DMS53 (cell line): Measurements from ENCODE around the gene TBRG1.
"Not testable (repeated sequence)": the region's sequence is repeated elsewhere in the genome, so short reads cannot be mapped to it uniquely, and the experiment has no call there.

Source experiments
- DNase-seq: peaks from one replicate; lab custom pipeline; 2025; lab: John Stamatoyannopoulos, UW

TBRG1 gene, protein sequence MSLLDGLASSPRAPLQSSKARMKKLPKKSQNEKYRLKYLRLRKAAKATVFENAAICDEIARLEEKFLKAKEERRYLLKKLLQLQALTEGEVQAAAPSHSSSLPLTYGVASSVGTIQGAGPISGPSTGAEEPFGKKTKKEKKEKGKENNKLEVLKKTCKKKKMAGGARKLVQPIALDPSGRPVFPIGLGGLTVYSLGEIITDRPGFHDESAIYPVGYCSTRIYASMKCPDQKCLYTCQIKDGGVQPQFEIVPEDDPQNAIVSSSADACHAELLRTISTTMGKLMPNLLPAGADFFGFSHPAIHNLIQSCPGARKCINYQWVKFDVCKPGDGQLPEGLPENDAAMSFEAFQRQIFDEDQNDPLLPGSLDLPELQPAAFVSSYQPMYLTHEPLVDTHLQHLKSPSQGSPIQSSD

DNA sequence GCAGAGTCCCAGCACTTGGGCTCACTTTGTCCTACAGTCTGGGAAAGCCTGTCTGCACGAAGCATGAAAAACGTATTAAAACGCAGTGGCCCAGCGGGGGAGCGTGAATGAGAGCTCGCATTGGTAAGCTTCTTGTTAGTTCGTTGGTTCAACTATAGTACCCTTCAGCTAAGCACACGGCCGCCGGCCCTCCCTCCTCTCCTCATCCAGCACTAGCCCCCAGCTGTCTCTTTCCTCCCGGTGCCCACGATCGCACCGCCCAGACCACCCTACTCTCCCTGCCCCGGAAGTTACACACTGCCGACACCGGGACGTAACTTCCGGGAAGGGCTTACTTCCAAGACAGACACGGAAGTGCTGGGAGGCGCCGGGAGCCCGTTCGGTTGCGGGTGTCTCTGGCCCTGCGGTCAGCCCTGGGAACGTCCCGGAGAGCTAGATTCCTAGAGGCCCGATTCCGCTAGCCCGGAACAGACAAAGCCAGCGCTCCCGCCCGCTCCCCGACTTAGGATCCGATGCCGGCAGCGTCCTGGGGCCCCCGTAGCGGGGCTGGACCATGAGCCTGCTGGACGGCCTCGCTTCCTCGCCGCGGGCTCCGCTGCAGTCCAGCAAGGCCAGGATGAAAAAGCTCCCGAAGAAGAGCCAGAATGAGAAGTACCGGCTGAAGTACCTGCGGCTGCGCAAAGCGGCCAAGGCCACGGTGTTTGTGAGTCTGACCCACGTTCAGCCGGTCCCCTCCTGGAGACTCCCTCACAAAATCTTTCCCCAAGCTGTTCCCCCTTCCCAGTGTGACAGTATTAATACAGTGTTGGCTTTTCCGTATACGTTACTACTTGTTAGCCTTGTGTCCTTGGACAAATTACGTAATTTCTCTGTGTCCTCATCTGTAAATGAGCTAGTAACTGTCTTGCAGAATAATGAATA is at the start of gene TBRG1:
Gene TBRG1, plus strand, starts transcription at position 334 of the 921 bp plus-strand sequence. Its CDS starts 220 bp downstream, at position 554.
- DNase-seq = peak; percentile 93

DNA sequence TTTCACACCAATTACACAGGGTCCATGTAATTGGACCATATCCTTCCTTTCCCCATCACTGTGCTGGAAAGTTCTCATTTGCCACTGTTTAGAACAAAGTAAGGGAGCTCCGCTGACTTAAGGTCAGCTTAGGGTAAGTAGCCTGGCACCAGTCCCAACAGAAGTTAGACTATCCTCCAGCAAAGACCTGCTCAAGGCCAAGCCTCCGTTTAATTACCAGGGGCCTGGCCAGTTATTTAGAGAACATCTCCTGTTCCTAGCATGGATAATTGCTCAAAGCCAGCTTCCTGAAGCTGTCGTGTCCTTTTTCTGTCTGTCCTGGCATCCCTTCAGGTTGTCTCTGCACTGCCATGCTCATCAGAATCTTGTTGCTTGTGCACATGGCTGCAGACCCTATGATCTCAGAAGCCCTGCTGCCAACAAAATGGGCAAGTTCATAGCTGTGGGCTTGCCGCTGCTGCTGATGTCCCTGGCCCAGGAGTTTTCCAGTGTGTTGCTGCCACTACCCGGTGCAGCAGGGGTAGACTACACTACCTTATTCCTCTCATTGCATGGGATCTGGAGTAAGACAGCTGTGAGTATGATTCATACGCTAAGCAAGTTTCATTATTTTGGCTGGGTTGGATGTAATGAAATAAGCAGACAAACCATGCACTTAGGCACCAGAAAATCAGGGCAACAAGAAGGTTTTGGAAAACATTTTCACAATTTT is 44.8 kb upstream of the TBRG1 start:
- no peak for DNase-seq

DNA sequence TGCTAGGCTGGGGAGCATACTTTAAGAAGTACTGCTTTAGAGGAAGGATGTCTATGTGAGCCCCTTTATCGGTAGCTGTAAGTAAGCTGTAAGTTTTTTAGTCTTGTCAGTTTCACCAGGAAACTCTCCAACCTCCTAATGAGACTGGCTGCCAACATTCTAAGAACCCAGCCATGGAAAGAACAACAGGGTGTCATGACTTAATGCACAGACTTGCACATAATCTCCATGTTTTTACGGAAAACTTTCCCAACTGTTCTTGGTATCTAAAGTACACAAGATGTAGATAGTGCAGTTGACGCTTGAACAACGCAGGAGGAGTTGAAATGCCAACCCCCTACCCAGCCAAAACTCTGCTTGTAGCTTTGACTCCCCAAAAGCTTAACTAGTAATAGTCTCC is 43.9 kb upstream of the TBRG1 start:
- DNase-seq = no peak

DNA sequence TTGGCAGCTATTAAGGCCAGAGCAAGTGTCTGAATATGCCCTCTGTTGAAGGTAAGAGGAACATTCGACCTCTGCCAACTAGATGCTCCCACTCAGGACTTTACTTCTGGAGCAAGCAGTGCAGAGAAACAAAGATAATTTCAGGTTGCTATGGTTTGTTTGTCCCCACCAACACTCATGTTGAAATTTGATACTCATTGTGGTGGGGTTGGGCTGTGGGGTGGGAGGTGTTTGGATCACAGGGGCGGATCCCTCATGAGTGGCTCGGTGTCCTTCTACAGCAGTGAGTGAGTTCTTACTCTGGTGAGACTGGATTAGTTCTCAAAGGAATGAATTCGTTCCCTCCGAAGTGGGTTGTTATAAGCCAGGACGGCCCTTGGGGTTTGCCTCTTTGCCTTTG is 40.8 kb upstream of the TBRG1 start:
- DNase-seq = peak; percentile 23

DNA sequence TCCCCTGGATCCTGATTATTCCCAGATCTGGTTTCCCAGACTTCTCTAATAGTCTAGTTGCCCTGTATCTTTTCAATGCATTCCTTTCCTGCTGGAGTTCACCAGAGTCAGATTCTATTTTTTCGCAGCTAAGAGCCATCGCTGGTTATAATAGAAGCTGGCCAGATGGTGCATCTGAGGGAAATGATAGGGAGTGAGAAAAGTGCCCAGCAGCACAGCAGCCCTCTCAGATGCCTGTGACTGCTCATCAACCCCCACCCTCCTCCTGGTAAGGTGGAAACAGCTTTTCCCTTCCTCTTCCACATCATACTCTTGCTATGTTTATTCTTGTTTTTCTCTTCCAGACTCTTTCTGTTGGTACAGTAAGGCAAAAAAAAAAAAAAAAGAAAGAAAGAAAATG is 40.1 kb upstream of the TBRG1 start:
- DNase-seq = no peak

DNA sequence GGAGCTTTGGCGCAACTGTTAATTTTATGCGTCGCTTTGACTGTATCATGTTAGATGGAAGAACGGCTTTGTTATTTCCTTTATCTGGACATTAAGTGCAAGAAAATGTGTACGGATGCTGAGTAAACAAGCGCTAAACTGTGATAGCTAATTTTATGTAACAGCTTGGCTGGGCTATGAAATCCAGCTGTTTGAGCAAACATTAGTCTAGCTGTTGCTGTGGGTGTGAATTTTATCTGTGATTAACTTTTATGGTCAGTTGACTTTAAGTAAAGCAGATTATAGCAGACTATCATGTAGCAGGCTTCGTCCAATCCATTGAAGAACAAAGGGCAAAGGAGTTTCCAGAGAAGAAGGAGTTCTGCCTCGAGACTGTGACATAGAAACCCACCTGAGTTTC is 38.9 kb upstream of the TBRG1 start:
- DNase-seq = no peak

DNA sequence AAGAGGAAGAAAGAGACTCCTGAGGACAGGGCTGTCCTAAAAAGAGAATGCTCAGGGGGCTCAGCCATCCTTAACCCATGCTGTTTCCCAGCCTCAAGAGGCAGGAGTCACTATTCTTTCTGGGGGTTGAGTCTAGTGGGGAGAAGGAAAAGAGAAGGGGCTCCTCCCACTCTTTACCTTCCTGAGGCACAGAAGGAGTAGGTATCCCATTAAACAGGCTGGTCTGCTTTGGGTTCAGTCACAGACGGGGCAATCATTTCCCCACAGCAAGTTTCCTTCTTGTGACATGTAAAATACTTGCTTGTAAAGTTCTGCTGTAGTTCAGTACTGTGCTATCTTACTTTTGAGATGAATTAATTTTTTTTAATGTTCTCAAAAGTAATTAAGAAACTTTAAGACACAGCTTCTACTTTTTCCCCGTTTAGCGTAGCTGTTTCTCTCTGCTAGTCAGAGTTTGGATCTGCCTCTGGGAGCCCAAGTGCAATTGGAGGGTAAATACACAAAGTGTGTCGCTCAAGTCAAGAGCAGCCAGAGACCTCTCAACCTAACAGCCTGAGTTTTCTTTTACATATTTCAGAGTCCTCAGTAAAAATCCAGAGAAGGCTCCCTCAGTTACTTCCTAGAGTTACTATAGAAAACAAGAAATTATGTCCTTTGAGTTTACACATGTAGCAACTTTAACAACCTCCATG is 37.8 kb upstream of the TBRG1 start:
- no peak for DNase-seq

DNA sequence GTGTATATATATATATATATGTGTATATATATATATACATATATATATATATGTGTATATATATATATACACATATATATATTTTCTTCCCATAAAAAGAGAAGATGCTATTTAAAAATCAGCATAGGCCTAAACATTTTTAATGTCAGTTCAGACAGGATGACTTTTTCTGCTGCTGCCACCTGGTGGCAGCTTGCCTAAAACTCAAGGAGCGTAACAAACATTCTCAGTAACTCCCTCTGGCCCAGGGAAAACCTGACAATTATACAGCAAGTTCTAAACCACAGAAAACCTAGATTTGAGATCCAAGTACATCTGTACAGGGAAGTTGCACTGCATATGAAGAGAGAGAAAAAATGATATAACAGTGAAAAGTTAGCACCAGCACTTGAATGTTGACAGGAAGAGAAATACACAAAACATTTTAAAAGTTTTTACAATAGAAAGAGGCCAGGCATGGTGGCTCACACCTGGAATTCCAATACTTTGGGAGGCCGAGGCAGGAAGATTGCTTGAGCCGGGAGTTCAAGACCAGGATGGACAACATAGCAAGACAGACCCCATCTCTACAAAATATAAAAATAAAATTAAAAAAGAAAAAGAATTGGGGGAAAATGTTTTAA is 36.3 kb upstream of the TBRG1 start:
- peak; percentile 80 for DNase-seq

DNA sequence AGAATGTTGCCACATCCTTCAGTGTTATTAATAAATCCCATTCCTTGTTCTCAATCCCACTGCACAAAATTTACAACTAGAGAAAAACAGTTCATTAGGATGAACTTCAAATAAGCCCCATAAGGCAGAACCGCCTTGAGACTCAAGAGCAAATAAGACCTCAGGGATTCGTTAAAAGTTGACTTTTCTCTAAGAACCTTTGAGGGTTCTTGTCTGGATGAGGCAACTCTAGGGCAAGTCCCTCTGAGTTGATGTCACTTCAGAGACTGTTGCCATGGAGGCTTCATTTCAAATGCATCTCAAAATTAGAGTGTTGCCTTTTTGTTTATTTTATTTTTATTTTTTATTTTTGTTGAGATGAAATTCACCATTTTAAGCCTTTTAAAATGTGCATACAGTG is 31.2 kb upstream of the TBRG1 start:
- DNase-seq = no peak

DNA sequence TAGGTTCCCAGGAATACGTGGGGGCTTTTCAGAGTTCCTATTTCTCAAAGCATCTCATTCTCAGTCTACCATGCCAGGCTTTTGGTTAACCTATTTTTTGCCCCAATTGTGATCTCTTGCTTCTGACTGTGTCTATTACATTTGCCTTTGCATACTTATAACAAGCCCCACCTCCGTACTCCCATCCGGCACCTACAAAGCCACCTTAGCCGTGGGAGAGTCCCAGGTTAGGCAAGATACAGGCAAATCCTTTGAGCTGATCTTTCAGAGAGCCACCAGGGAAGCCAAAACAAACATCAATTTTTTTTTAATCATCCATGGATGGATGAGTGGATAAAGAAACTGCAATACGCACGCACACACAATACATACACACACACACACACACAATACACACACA is 30.0 kb upstream of the TBRG1 start:
- DNase-seq = no peak

DNA sequence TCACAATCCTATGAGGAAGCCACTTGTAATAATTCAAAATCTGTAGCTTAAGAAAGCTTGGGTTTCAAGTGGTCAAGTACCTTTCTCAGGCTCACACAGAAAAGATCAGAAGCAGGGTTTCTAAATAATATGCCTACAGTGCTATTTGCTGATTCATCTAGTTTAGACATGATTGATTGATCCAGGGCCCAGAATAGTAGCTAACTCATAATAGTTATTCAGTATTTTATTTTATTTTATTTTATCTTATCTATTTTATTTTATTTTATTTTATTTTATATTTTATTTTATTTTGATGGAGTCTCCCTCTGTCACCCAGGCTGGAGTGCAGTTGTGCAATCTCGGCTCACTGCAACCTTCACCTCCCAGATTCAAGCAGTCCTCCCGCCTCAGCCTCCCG is 27.4 kb upstream of the TBRG1 start:
- DNase-seq = no peak

DNA sequence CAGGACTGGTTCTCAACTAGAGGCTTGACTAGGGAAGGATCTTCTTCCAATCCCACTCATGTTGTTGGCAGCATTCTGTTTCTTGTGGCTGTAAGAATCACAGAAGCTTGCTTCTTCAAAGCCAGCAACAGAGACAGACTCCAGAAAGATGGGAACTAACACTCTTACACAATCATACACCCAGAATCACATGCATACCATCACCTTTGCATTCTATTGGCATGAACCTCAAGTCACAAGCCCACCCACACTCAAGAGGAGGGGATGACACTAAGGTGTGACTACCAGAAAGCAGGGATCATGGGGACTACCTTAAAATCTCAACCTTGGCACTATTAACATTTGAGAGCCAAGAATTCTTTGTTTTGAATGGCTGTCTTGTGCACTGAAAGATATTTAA is 25.0 kb upstream of the TBRG1 start:
- no peak for DNase-seq

DNA sequence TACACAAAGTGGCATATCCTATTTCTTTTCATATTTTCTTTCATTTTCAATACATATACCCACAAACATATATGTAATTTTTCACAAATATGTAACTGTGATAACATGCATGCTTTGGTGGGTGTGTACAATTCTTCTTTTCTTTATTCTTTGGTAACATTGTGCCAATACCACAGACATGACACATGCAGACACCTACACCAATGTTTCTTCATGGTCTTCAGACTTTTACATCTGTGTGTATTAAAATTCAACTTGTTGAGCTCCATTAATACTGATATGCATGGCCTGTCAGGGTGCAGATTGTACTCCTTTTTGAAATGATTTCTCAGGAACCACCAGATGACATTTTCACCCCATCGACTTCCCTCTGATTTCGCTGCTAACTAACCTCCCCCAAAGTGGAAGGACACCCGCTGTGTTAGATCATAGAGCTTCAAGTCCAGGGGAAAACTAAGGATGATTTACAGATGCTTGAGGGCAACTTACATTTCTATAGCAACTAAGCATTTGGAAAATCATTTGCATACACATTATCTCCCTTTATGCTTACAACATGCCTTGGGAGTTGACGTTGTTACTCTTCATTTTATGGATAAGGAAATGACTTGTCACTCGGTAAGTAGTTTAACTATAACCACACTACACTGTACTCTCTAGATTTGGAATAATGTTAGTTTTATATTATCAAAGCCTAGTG is 21.9 kb upstream of the TBRG1 start:
- no peak for DNase-seq

DNA sequence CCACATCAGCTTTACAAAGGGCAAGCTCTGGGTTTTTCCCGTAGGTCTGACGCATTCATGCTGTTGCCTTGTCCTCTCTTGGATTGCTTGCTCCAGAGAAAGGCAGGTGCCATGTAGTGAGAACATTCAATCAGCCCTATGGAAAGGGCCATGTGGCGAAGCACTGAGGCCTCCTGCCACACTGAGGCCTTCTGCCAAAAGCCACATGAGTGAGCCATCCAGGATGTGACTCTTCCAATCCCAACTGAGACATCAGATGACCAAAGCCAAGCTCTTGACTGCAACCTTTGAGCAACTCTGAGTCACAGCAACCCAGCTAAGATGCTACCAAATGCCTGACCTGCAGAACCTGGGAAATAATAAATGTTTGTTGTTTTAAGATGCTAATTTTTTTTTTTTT is 20.5 kb upstream of the TBRG1 start:
- DNase-seq = peak; percentile 27

DNA sequence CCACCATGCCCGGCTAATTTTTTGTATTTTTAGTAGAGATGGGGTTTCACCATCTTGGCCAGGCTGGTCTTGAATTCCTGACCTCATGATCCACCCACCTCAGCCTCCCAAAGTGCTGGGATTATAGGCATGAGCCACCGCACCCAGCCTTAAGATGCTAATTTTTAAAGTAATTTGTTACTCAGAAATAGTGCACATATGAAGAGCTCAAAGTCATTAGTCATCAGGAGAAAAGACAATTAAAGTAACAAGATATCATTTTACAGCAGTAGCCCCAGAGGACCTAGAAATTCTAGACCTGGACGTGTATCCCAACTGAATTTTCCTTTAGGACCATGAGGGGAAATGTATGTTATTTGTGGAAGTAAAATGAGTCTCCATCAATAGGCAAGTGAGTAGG is 19.9 kb upstream of the TBRG1 start:
- not testable (repeated sequence) for DNase-seq

DNA sequence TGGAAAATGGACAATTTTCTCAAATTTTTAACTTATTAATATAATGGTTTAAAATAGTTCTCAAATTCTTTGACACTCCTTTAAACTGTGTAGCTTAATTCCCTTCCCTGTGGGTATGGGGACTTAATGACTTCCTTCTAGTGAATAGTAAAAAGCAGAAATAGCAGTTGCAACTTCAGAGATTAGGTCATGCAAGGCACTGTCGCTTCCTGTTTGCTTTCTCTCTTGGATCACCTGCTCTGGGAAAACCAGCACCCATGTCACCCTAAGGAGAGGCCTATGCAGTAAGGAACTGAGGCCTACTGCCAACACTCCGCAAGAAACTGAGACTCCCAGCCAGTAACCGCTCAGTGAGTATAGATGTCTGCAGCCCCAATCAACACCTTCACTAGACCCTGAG is 16.9 kb upstream of the TBRG1 start:
- DNase-seq = peak; percentile 89

DNA sequence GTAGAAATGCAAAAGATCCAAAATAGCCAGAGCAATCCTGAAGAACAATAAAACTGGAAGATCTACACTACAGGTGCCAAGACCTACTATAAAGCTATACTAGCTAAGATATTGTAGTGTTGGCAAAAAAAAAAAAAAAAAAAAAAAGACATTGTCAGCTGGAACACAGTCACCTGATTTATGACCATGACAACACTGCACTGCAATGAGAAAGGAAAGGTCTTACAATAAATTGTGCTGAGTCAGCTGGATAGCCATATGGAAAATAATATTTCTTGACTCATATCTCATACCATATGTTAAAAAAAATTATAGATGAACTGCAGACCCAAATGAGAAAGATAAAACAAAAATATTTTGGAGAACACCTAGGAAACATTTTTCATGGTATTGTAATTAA is 14.5 kb upstream of the TBRG1 start:
- peak; percentile 68 for DNase-seq

DNA sequence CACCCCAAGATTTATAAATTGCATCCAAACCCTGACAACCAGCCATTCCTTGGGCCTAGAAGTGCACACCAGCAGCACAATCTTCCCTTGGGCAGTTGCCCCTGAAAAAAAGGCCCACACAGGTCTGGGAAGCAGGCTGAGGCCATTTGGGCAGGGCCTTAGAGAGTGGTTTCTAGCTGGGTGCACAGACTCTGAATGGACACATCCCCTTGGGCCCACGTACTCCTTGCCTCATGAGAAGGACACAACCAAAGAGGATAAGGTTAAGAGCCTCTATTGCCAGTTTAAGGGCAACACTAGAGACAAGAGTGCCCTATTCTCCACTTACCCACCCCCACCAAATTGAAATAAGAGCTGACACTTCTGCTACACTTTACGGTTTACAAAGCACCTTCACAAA is 12.4 kb upstream of the TBRG1 start:
- no peak for DNase-seq

DNA sequence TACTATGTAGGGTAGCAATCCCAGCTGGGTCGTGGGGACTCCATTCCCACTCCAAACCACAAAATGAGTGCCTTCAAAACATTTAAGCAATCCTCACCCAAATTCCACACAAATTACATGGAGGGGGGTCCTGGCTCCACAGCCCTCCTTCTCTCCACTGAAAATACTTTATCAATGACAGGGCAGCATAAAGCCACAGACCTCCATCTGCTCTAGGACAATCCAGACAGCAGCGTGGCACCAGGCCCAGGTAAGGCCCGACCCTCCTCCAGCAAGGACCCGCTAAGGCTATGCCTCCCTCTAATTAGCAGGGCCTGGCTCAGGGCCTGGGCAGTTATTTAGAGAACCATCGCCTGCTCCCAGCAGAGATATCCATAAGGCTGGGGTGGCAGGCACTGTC is 11.6 kb upstream of the TBRG1 start, which contains the start of gene PANX3:
Gene PANX3, plus strand, starts transcription at position 365 of the 400 bp plus-strand sequence. CDS start 129 bp downstream, outside the sequence.
- no peak for DNase-seq

DNA sequence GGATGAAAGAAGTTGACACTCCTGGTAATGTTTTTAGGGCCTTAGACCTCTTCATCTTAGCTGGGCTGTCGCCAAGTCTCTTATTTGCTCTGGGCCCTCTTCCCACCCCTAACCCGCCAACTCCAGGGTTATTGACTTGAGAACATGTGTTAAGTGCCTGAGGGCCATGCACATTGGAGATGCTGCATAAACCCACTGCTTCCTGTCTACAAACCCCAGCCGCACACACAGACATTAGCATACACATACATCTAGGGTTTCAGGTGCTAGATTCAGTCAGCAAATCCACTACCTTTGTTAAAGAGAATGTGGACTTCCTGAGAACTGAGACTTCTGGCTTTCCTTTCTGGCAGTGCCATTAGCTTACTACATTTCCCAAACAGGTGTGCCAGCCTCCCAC is 10.6 kb upstream of the TBRG1 start:
- DNase-seq = peak; percentile 21
